SKM-1 (cell line): Measurements from ENCODE around the gene SULT2B1.
"Not testable (repeated sequence)": the region's sequence is repeated elsewhere in the genome, so short reads cannot be mapped to it uniquely, and the experiment has no call there.

ENCODE experiments used
- DNase-seq: peaks from one replicate; lab custom pipeline; 2025; ENCODE audit not compliant: unreplicated experiment; lab: John Stamatoyannopoulos, UW

SULT2B1 gene

DNA sequence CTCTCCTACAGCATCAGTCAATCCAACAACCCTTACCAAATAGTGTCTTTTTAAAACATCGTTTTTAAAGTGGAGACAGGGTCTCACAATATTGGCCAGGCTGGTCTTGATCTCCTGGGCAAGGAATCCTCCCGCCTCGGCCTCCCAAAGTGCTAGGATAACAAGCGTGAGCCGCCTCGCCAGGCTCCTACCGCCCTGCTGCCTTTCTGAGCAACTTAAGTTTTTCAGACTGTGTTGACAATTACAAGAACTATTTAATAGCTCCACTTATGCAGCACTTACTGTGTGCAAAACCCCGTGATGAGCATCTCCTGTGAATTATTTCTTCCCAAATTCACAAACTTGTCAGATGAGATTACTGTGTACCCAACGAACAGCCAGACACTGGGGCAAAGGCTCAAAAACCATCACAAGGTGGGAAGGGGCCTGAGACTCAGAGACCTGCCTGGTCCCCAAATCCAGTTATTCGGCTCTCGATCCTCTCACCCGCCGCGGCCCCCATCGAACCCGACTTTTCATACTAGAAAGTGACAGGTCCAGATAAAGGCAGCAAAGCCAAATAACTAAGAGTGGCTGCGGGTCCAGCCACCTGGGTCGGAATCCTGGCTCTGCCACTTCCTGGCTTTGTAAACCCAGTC, 66.4 kb downstream of the SULT2B1 start:
- DNase-seq = no peak

DNA sequence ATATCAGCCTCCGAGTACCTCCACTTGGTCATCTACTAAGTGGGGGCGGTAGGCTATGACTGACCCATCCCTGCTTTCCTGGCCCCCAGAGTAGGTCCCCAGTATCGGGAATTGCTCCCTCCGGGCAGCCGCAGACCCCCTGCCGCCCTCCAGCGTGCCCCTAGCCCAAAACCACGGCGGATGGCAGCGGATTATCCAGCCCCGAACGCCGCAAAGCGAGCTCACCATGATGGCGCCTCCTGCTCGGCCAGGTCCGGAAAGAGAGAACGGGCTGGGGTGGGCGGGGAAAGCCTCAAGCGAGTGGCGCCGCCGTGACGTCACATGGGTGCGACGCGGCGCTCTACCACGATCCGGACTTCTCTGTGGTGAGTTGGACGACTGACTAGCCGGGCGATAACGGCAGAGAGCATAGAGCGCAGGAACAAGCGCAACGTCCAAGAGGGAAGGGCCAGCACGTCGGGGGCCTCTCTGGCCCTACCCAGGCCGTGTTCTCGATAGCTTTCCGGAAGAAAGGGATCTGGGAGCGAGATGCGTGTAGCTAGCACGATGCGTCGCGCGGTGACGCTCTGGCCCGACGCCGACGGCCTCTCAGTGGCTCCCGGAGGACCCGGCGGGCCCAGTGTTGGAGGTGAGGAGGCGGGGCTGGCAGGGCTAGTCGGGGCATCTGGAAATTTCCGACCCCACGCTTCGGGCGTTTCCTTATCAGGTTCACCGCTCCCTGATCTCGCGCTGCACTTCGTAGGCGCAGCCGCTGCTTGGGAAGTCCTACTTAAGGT, 67.1 kb downstream of the SULT2B1 start, which contains the start of the genes RPL18 and SPHK2:
Gene RPL18 (minus strand): TSS at position 263 of the 776 bp plus-strand sequence. CDS start 35 bp downstream, at position 228.
Gene SPHK2 (plus strand): TSS at position 591 of the 776 bp plus-strand sequence. CDS start 1,009 bp downstream, outside the sequence.
- peak; percentile 79 for DNase-seq

DNA sequence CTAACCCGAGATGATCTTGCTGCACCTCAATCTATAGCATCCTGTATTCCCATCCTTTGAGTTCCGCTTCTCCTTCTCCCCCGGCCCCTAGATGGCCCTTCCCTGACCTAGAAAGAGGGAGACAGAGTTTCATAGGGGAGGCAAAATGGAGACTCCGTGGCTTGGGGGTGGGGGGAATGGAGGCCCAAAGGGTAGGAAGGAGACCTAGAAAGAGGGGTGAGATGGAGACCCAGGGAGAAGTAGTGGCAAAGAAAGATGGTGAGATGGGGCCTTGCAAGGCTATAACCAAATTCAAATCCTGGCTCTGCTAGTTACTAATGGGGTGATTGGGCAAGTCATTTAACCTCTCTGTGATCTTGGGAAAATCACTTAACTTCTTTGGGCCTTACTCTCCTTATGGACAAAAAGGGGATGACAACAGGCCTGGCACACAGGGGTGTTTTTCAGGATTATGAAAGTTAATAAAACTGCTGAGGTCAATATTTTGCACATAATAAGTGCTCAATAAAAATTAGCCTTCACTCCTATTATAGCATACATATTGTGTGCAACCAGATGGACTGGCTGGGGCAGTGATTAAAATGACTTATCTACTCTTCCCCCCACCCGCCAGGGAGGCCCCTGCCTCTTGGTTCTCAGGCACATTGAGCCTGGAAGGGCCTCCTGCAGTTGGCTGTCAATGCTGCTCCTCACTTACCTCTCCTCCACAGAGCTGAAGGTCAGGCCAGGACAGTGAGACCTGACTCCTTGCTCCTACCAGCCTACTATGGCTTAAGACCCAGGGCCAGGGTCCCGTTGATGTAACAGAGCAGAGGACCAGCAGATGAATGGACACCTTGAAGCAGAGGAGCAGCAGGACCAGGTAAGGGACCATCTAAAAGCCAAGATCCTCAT, 68.0 kb downstream of the SULT2B1 start:
- no peak for DNase-seq

DNA sequence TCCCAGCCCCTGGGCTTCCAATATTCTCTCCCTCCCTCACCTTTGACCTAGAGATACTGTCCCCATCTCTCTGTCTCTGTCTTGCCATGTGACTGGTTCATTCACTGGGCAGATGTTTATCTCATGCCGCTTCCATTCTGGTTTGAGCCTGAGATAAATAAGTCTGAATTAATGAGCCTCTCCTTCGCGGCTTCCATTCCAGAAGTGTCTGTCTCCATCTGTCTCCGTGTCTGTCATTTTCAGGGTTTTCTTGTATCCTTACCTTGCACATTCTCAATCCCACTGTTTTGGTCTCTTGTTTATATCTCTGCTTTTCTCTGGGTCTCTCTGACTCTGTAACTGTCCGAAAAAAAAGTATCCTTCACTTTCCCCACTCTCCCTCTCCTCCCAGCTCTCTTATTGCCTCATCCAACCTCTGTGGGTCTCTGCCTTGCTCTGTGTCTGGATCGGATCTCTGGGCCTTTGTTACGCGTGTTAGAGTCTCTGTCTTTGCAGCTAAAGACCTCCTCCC, 71.6 kb downstream of the SULT2B1 start:
- no peak for DNase-seq

DNA sequence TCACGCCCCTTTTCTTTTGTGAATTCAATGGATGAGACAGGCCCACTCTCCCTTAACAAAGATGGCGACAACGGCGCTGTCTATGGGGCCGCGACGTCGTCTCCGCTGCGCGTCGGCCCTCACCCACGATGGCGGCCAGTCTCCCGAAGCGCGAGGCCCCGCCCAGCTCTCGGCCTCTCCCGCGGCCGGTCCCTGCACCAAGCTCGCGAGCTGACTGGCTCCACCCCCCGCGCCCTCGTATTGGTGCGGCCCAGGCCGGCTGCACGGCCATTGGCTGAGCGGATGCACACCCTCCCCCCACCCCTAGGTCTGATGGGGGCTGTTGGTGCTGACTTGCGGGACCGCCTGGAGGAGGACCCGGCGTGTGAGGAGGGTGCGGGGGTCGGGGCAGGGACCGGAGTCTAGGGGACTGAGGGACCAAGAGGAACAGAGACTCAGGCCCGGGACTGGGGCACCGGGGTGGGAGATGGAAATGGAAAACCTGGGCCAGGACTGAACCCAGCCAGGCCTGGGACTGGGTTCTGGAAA, 72.2 kb downstream of the SULT2B1 start:
- DNase-seq = no peak

DNA sequence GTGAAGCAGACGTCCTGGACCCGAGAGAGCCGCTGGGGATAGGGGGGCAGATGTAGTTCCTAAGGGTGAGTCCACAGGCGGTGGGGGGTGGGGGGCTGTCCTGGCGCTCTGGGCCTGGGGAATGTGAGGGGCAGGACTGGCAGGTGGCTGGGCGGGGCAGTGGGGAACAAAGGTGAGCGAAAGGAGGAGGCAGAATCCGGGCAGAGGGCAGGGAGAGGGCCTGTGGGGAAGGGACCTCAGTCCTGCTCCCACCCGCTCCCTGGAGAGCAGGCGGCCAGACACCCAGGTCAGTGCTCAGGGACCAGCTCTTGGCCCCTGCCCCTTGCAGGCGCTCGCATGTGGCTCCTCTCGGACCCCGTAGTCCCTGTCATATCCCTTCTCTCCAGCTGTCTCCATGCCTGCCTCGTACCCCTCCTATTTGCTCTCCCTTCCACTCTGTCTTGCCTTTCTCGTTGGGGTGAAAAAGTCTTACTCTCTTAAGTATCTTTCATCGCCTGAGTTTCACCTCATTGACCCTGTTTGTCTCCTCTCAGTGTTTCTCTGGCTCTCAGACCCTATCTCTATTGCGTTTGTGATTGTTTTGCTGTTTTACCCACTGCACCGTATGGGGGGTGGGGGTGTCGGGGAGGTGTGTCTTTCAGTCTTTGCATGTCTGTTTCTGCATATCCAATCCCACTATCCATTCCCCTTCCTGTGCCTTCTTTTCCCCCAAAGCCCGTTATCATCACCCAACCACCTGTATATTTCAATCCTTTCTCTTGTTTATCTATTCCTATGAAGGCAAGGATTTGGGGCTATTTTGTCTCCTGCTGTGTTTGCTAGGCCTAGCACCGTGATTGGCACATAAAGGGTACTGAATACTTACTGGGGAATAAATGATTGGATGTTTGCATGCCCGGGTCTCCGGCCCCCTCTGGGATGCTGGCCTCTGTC, 73.1 kb downstream of the SULT2B1 start:
- DNase-seq = no peak

DNA sequence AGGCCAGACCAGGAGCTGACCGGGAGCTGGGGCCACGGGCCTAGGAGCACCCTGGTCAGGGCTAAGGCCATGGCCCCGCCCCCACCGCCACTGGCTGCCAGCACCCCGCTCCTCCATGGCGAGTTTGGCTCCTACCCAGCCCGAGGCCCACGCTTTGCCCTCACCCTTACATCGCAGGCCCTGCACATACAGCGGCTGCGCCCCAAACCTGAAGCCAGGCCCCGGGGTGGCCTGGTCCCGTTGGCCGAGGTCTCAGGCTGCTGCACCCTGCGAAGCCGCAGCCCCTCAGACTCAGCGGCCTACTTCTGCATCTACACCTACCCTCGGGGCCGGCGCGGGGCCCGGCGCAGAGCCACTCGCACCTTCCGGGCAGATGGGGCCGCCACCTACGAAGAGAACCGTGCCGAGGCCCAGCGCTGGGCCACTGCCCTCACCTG, 73.9 kb downstream of the SULT2B1 start:
- DNase-seq = no peak

DNA sequence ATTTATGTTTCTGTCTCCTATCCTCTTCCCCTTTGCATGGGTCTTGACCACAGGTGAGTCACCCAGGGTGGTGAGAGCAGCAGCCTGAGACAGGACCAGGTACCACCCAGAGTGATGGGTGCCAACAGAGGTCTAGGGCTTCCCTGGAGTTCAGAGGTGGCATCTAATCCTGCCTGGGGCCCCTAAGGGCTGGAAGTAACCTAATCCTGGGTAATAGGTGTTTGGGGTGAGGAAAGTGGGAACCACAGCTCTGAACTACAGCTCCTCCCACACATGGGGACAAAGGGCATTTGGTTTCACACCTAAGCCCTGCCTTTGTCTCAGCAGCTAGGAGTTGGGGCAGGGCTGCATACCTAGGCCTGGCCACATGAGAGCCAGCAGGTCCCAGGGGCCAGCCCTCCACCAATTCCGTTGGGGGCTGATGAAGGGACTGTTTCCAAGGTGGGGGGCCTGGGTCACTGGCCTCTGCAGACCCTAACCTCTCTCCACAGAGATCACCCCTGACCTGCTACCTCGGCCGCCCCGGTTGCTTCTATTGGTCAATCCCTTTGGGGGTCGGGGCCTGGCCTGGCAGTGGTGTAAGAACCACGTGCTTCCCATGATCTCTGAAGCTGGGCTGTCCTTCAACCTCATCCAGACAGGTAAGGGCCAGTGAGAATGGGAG, 75.4 kb downstream of the SULT2B1 start:
- no peak for DNase-seq

DNA sequence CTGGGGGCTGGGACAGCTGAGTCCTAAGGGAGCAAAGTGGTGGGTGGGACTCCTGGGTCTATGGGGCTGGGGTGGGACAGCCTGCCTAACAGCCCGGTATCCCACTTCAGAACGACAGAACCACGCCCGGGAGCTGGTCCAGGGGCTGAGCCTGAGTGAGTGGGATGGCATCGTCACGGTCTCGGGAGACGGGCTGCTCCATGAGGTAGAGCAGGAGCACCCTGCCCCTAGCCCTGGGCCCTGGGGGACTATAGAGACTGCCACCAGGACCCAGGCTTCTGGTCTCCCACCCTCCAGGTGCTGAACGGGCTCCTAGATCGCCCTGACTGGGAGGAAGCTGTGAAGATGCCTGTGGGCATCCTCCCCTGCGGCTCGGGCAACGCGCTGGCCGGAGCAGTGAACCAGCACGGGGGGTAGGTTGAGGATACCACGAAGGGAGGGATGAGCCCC, 75.9 kb downstream of the SULT2B1 start:
- DNase-seq = no peak

DNA sequence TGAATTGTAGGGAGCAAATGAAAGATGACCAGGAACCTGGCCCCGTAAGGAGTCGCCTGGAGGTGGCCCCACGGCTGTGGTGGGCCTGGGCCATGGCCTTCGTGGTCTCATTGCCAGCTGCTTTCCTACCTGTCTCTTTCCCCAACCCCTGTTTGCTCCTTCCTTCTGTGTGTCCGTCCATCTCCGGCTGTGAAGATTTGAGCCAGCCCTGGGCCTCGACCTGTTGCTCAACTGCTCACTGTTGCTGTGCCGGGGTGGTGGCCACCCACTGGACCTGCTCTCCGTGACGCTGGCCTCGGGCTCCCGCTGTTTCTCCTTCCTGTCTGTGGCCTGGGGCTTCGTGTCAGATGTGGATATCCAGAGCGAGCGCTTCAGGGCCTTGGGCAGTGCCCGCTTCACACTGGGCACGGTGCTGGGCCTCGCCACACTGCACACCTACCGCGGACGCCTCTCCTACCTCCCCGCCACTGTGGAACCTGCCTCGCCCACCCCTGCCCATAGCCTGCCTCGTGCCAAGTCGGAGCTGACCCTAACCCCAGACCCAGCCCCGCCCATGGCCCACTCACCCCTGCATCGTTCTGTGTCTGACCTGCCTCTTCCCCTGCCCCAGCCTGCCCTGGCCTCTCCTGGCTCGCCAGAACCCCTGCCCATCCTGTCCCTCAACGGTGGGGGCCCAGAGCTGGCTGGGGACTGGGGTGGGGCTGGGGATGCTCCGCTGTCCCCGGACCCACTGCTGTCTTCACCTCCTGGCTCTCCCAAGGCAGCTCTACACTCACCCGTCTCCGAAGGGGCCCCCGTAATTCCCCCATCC, 76.7 kb downstream of the SULT2B1 start:
- no peak for DNase-seq

DNA sequence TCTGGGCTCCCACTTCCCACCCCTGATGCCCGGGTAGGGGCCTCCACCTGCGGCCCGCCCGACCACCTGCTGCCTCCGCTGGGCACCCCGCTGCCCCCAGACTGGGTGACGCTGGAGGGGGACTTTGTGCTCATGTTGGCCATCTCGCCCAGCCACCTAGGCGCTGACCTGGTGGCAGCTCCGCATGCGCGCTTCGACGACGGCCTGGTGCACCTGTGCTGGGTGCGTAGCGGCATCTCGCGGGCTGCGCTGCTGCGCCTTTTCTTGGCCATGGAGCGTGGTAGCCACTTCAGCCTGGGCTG, 77.3 kb downstream of the SULT2B1 start:
- DNase-seq = no peak

DNA sequence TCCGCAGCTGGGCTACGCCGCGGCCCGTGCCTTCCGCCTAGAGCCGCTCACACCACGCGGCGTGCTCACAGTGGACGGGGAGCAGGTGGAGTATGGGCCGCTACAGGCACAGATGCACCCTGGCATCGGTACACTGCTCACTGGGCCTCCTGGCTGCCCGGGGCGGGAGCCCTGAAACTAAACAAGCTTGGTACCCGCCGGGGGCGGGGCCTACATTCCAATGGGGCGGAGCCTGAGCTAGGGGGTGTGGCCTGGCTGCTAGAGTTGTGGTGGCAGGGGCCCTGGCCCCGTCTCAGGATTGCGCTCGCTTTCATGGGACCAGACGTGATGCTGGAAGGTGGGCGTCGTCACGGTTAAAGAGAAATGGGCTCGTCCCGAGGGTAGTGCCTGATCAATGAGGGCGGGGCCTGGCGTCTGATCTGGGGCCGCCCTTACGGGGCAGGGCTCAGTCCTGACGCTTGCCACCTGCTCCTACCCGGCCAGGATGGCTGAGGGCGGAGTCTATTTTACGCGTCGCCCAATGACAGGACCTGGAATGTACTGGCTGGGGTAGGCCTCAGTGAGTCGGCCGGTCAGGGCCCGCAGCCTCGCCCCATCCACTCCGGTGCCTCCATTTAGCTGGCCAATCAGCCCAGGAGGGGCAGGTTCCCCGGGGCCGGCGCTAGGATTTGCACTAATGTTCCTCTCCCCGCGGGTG, 77.8 kb downstream of the SULT2B1 start:
- no peak for DNase-seq

DNA sequence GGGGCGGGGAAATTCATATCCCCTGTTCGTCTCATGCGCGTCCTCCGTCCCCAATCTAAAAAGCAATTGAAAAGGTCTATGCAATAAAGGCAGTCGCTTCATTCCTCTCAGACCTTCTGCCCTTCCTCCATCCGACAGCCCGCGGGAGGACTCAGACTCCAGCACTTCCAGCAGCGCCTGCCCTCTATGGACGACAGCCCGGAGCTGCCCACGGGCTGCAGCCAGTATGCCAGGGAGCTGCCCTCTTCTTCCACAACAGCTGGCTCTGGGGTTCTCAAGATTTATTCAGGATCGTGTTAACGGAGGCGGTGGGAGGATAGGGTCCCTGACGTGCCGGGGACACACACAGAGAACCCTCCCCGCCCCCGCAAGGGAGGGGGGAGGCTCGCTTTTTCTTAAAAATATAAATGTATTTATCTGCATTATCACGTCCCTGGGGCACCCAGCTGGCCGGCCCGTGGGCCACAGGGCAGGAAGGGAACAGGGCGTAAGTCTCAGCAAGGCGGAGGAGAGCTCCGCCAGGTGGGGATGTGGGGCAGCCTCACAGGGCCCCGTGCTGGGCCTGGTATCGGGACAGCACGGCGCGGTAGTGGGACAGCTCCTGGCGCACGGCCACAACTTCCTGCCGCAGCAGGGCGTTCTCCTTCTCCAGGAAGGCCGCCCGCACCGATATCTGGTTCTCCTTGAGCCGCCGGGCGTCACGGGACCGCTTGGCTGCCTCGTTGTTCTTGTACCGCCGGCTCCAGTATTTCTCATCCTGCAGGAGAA, 78.5 kb downstream of the SULT2B1 start:
- DNase-seq = no peak

DNA sequence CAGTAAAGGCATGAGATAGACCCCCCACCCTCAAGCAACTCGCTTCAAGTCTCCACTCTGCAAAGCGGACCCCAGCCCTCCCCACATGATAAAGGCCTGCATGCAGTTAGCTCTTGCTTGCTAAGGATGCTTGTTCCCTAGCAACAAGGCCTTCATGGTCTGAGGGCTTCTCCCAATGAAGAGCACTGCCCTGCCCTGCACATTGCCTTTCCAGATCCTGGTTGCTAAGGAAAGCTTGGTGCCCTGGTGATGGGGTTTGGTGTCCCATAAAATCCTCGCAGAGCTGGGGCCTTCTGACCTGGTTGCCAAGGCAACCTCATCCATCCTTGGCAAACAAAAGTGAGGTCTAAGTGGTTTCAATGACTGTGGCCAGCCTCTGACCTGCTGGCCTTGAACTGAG, 79.3 kb downstream of the SULT2B1 start:
- DNase-seq = no peak

DNA sequence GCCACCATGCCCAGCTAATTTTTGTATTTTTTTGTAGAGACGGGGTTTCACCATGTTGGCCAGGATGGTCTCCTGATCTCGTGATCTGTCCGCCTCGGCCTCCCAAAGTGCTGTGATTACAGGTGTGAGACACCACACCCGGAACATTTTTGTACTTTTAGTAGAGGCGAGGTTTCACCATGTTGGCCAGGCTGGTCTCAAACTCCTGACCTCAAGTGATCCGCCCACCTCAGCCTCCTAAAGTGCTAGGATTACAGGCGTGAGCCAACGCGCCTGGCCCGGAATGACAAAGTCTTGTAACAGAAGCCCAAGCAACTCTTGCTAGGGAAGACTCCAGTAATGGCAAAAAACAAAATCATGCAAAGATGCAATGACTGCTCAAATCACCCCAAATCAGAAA, 80.3 kb downstream of the SULT2B1 start:
- DNase-seq = not testable (repeated sequence)

DNA sequence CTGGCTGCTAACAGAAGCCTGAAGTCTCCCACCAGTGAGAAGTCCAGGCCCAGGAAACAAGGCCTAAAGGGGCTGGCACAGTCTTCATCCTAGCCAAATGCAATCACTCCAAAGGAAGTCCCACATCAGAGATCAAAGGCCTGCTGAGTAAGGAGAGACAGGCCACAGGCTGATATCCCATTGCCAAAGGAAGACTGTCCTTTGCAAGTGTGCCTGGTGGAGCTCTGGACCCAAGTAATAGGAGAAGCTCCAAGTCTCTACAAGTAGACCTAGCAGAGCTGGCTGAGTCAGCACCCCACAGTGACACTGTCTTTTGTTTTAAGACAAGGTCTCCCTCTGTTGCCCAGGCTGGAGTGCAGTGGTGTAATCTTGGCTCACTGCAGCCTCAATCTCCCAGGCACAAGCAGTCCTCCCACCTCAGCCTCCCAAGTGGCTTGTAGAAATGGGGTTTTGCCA, 80.7 kb downstream of the SULT2B1 start:
- no peak for DNase-seq
